ENCODE measurements around the gene IL1F10.

The IL1F10 gene

DNA sequence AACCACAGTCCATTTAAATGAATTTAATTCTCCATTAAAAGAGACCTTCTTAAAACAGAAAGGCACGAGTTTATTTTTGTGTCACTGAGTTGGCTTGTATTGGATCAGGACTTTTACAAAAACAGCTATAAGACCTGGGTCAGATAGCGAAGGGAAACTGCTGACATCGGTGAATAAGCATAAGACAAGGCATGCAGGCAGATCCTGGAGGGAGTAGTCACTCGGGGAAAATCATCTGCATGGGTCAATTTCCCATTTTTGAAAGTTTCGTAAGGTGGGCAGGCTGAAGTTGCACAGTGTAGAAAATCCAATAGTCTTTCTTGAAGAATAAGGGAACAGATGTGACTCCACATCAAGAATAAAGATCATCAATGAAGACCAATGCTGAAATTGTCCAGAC, 28.1 kb upstream of the IL1F10 start:
- no peak for TF ChIP-seq CTCF (IDR thresholded peaks at IDR 0.05)
- no peak overlapping the region for H3K27ac Mint-ChIP-seq
- H3K4me3 Mint-ChIP-seq: no peak overlapping the region
- peaks cover 38% of the 10 kb centered on the region for H3K27me3 Mint-ChIP-seq (ENCODE audit: low read depth, poor library complexity)
- DNase-seq: no peak
- no peaks in the 10 kb centered on the region for H3K9me3 Mint-ChIP-seq
- no peaks in the 10 kb centered on the region for H3K4me1 Mint-ChIP-seq
- H3K36me3 Mint-ChIP-seq (ENCODE audit: low read depth): no peaks in the 10 kb centered on the region

GRCh38 chr2:113041871-113042270, 25.9 kb upstream of the IL1F10 start:
- Mint-ChIP-seq H3K9me3 (peaks cover 11% of the 10 kb centered on the region), H3K4me1 (no peaks in the 10 kb centered on the region), H3K36me3 (ENCODE audit: low read depth) (no peaks in the 10 kb centered on the region), H3K27ac (no peak overlapping the region), H3K27me3 (ENCODE audit: low read depth, poor library complexity) (peaks cover 41% of the 10 kb centered on the region), H3K4me3 (no peak overlapping the region)
- no peak for DNase-seq
- TF ChIP-seq CTCF (IDR thresholded peaks at IDR 0.05): no peak

GRCh38 chr2:113046465-113046864, 21.3 kb upstream of the IL1F10 start:
- no peak overlapping the region for H3K4me3 Mint-ChIP-seq
- TF ChIP-seq CTCF (IDR thresholded peaks at IDR 0.05): no peak
- no peak overlapping the region for H3K27ac Mint-ChIP-seq
- DNase-seq: no peak
- H3K27me3 Mint-ChIP-seq (ENCODE audit: low read depth, poor library complexity): peaks cover 36% of the 10 kb centered on the region
- no peaks in the 10 kb centered on the region for H3K36me3 Mint-ChIP-seq (ENCODE audit: low read depth)
- H3K9me3 Mint-ChIP-seq: peaks cover 26% of the 10 kb centered on the region
- no peaks in the 10 kb centered on the region for H3K4me1 Mint-ChIP-seq

DNA sequence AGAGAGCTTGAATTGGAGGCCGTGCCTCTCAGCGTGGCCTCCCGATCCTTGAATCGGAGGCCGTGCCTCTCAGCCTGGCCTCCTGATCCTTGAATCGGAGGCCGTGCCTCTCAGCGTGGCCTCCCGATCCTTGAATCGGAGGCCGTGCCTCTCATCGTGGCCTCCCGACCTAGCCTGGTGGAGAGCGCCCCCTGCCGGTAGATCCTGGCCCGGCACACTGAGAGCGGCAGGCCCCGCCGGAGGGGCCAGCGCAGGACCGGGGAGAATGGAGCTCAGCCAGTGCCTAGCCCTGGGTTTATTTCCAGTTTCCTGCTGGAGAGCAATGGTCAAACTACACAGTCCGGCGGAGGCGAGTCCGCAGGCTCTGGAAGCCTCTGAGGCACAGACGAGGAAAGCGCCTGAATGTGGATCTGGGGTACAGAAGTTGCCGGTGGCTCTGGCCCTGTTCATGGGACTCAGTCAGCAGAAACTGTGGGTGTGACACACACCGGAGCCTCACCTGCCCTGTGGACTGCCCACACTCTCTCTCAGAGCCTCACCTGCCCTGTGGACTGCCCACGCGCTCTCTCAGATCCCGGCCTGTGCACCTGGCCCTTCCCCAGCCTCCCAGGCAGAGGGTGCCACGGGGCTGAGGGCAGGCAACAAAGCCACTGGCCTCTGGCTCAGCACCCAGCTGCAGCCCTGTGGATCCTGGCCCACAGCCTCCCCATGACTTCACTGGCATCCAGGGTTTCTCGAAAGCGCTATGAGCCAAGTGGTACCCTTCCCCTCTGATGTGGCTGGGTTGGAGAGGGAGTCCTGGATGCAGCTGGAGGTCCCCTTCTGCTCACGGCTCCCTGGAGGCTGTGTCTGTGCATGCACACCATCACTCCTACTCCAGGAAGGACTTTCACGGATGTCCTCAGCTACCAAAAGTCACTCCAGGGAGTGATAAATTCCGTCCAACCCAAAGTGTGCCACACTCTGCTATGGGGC, 16.6 kb upstream of the IL1F10 start:
- Mint-ChIP-seq H3K27me3 (ENCODE audit: low read depth, poor library complexity) (peaks cover 44% of the 10 kb centered on the region), H3K27ac (no peak overlapping the region), H3K36me3 (ENCODE audit: low read depth) (no peaks in the 10 kb centered on the region), H3K4me3 (no peak overlapping the region), H3K9me3 (peaks cover 64% of the 10 kb centered on the region), H3K4me1 (no peaks in the 10 kb centered on the region)
- TF ChIP-seq CTCF (IDR thresholded peaks at IDR 0.05): no peak
- no peak for DNase-seq

DNA sequence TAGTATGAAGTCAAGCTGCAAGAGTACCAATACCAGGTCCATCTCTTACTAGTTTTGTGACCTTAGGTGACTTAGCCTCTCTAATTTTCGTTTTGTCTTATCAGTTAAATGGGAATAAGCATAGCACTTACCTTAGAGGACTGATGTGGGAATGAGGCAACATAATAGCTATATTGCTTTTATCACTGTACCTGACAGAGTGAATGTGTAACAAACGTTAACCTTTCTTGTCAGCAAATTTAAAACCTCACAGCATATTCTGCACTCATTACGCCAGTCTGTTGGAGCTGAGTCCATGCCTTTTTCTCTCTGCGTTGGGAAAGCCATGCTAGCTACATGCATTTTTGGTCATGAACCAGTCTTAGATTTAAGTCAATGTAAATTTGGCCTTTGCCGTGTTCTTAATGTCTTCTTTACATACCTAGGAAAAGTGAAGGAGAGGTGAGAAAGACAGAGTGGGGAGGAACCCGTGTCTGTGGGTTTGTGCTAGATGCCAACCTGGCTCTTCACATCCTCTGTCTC, 15.3 kb upstream of the IL1F10 start, which contains the start of gene IL36B:
Gene IL36B (minus strand): TSS at position 472 of the 522 bp plus-strand sequence.
- peaks cover 61% of the 10 kb centered on the region for H3K9me3 Mint-ChIP-seq

More for the DNA sequence above, 15.3 kb upstream of the IL1F10 start, which contains the start of gene IL36B:
- Mint-ChIP-seq H3K4me3 (no peak within 1 kb of the TSS), H3K27ac (no peak within 1 kb of the TSS), H3K27me3 (ENCODE audit: low read depth, poor library complexity) (peaks cover 43% of the 10 kb centered on the region), H3K36me3 (ENCODE audit: low read depth) (no peaks in the 10 kb centered on the region), H3K4me1 (no peaks in the 10 kb centered on the region)
- no peak for TF ChIP-seq CTCF (IDR thresholded peaks at IDR 0.05)
- no peak for DNase-seq

Measured in nephron progenitor cell (in vitro differentiated cells).